HEK293T (cell line): ENCODE results near the gene CUBN.

Experiments used
- BHLHE40 ChIP-seq: fragments of 450-650 bp; IDR thresholded peaks from 2 replicates; pipeline ENCODE4 v1.6.1; 2016; ENCODE audit warnings: mild to moderate bottlenecking, moderate library complexity, borderline replicate concordance
- CTBP1 ChIP-seq: fragments of 450-650 bp; IDR thresholded peaks from 2 replicates; pipeline ENCODE4 v1.6.1; 2016; ENCODE audit warnings: borderline replicate concordance
- FOXK2 ChIP-seq: fragments of 450-650 bp; IDR thresholded peaks from 2 replicates; pipeline ENCODE4 v1.6.1; 2016; ENCODE audit warnings: mild to moderate bottlenecking
- FOXM1 ChIP-seq: fragments of 450-650 bp; IDR thresholded peaks from 2 replicates; pipeline ENCODE4 v1.6.1; 2017; ENCODE audit warnings: mild to moderate bottlenecking, borderline replicate concordance
- HDGF ChIP-seq: fragments of 450-650 bp; IDR thresholded peaks from 2 replicates; pipeline ENCODE4 v1.6.1; 2017; ENCODE audit warnings: antibody characterized with exemption, borderline replicate concordance
- L3MBTL2 ChIP-seq: fragments of 450-650 bp; conservative IDR thresholded peaks from 2 replicates; pipeline ENCODE4 v1.6.1; 2016; ENCODE audit warnings: mild to moderate bottlenecking
- LEF1 ChIP-seq: fragments of 450-650 bp; IDR thresholded peaks from 2 replicates; pipeline ENCODE4 v1.6.1; 2017; ENCODE audit warnings: mild to moderate bottlenecking, borderline replicate concordance
- SP1 ChIP-seq: fragments of 450-650 bp; IDR thresholded peaks from 2 replicates; pipeline ENCODE4 v1.6.1; 2017
- TARDBP ChIP-seq: fragments of 450-650 bp; IDR thresholded peaks from 2 replicates; pipeline ENCODE4 v1.6.1; 2016

GRCh38 chr10:16828701-16829175, 300.9 kb downstream of the CUBN start:
- TF ChIP-seq FOXM1 (no peak), HDGF (no peak), BHLHE40 (no peak), SP1 (no peak), CTBP1 (no peak), TARDBP (no peak), LEF1 (no peak), L3MBTL2 (no peak), FOXK2 (no peak)
